ENCODE results near the gene TP63. TPM values are rescaled to one million over a fixed set of nuclear protein-coding genes. Genes with fewer than 3 reads are reported as not detected.
"Not testable (repeated sequence)": the region's sequence is repeated elsewhere in the genome, so short reads cannot be mapped to it uniquely, and the experiment has no call there.

TP63 gene
- total RNA-seq, 2 experiments from 2014 or later, result 0.45 to 0.53 TPM

GRCh38 chr3:189735913-189736312 lies 104.7 kb downstream of the TP63 start:
- POLR2A ChIA-PET, result no interaction called here
- H3K27me3 Mint-ChIP-seq, result peaks cover 3% of the 10 kb centered on the region
- H3K9me3 Mint-ChIP-seq, result peaks cover 6% of the 10 kb centered on the region
- H3K4me1 Mint-ChIP-seq, result no peaks in the 10 kb centered on the region
- no peaks in the 10 kb centered on the region for H3K36me3 Mint-ChIP-seq
- DNase-seq (no peak), ATAC-seq (ENCODE audit: low read depth) (no peak)
- no peak overlapping the region for H3K4me3 Mint-ChIP-seq
- no peak overlapping the region for H3K27ac Mint-ChIP-seq

- H3K4me3 Mint-ChIP-seq, result no peak overlapping the region
- H3K4me1 Mint-ChIP-seq, result no peaks in the 10 kb centered on the region
- H3K36me3 Mint-ChIP-seq, result no peaks in the 10 kb centered on the region
- H3K27ac Mint-ChIP-seq, result no peak overlapping the region
- H3K9me3 Mint-ChIP-seq, result peaks cover 6% of the 10 kb centered on the region
- ATAC-seq (ENCODE audit: low read depth) (no peak), DNase-seq (no peak)
- POLR2A ChIA-PET, result no interaction called here
- peaks cover 3% of the 10 kb centered on the region for H3K27me3 Mint-ChIP-seq
These were observed 105.9 kb downstream of the TP63 start for GRCh38 chr3:189737071-189737470.

- DNase-seq (no peak), ATAC-seq (ENCODE audit: low read depth) (no peak)
- H3K9me3 Mint-ChIP-seq, result peaks cover 6% of the 10 kb centered on the region
- POLR2A ChIA-PET, result no interaction called here
- H3K27ac Mint-ChIP-seq, result no peak overlapping the region
- H3K27me3 Mint-ChIP-seq, result peaks cover 3% of the 10 kb centered on the region
- no peak overlapping the region for H3K4me3 Mint-ChIP-seq
- H3K36me3 Mint-ChIP-seq, result no peaks in the 10 kb centered on the region
- no peaks in the 10 kb centered on the region for H3K4me1 Mint-ChIP-seq
These were observed 106.4 kb downstream of the TP63 start for GRCh38 chr3:189737619-189738018.

- no peaks in the 10 kb centered on the region for H3K4me1 Mint-ChIP-seq
- peaks cover 1% of the 10 kb centered on the region for H3K27me3 Mint-ChIP-seq
- H3K4me3 Mint-ChIP-seq, result no peak overlapping the region
- H3K27ac Mint-ChIP-seq, result no peak overlapping the region
- ATAC-seq (ENCODE audit: low read depth), result no peak
- peaks cover 7% of the 10 kb centered on the region for H3K9me3 Mint-ChIP-seq
- no peak for DNase-seq
- POLR2A ChIA-PET, result no interaction called here
- no peaks in the 10 kb centered on the region for H3K36me3 Mint-ChIP-seq
These were observed 108.2 kb downstream of the TP63 start for GRCh38 chr3:189739378-189739777.

GRCh38 chr3:189740156-189740555 lies 109.0 kb downstream of the TP63 start:
- DNase-seq, result no peak
- no peaks in the 10 kb centered on the region for H3K4me1 Mint-ChIP-seq
- no peak for ATAC-seq (ENCODE audit: low read depth)
- H3K9me3 Mint-ChIP-seq, result peaks cover 7% of the 10 kb centered on the region
- H3K4me3 Mint-ChIP-seq, result no peak overlapping the region
- no peak overlapping the region for H3K27ac Mint-ChIP-seq
- no peaks in the 10 kb centered on the region for H3K36me3 Mint-ChIP-seq
- POLR2A ChIA-PET, result no interaction called here
- no peaks in the 10 kb centered on the region for H3K27me3 Mint-ChIP-seq

- no peak for DNase-seq
- POLR2A ChIA-PET, result no interaction called here
- Mint-ChIP-seq H3K4me3 (no peak overlapping the region), H3K9me3 (peaks cover 8% of the 10 kb centered on the region), H3K36me3 (no peaks in the 10 kb centered on the region), H3K27me3 (no peaks in the 10 kb centered on the region), H3K4me1 (no peaks in the 10 kb centered on the region), H3K27ac (no peak overlapping the region)
- ATAC-seq (ENCODE audit: low read depth), result no peak
These were observed 113.0 kb downstream of the TP63 start for GRCh38 chr3:189744235-189744634.

- H3K36me3 Mint-ChIP-seq, result no peaks in the 10 kb centered on the region
- H3K27ac Mint-ChIP-seq, result no peak overlapping the region
- H3K9me3 Mint-ChIP-seq, result peaks cover 8% of the 10 kb centered on the region
- no peaks in the 10 kb centered on the region for H3K4me1 Mint-ChIP-seq
- POLR2A ChIA-PET, result no interaction called here
- H3K4me3 Mint-ChIP-seq, result no peak overlapping the region
- no peaks in the 10 kb centered on the region for H3K27me3 Mint-ChIP-seq
- DNase-seq, result no peak
- no peak for ATAC-seq (ENCODE audit: low read depth)
These were observed 114.4 kb downstream of the TP63 start for GRCh38 chr3:189745622-189746021.

- H3K9me3 Mint-ChIP-seq, result peaks cover 9% of the 10 kb centered on the region
- no peaks in the 10 kb centered on the region for H3K27me3 Mint-ChIP-seq
- DNase-seq, result no peak
- H3K4me3 Mint-ChIP-seq, result no peak overlapping the region
- ATAC-seq (ENCODE audit: low read depth), result no peak
- no peaks in the 10 kb centered on the region for H3K36me3 Mint-ChIP-seq
- POLR2A ChIA-PET, result no interaction called here
- H3K4me1 Mint-ChIP-seq, result no peaks in the 10 kb centered on the region
- no peak overlapping the region for H3K27ac Mint-ChIP-seq
These were observed 116.9 kb downstream of the TP63 start for GRCh38 chr3:189748046-189748445.

- H3K27me3 Mint-ChIP-seq; H3K27ac Mint-ChIP-seq; H3K4me3 Mint-ChIP-seq; ATAC-seq (ENCODE audit: low read depth); POLR2A ChIA-PET; H3K36me3 Mint-ChIP-seq; H3K9me3 Mint-ChIP-seq; DNase-seq; H3K4me1 Mint-ChIP-seq: not testable (repeated sequence)
These were observed 119.8 kb downstream of the TP63 start for GRCh38 chr3:189750972-189751371.

GRCh38 chr3:189754356-189754755 lies 123.2 kb downstream of the TP63 start:
- H3K36me3 Mint-ChIP-seq, result no peaks in the 10 kb centered on the region
- POLR2A ChIA-PET, result no interaction called here
- H3K4me3 Mint-ChIP-seq, result no peak overlapping the region
- no peaks in the 10 kb centered on the region for H3K27me3 Mint-ChIP-seq
- H3K4me1 Mint-ChIP-seq, result no peaks in the 10 kb centered on the region
- H3K9me3 Mint-ChIP-seq, result peaks cover 3% of the 10 kb centered on the region
- ATAC-seq (ENCODE audit: low read depth) (no peak), DNase-seq (no peak)
- no peak overlapping the region for H3K27ac Mint-ChIP-seq

GRCh38 chr3:189756582-189757078 lies 125.4 kb downstream of the TP63 start:
- Mint-ChIP-seq H3K27me3 (no peaks in the 10 kb centered on the region), H3K4me3 (no peak overlapping the region), H3K4me1 (no peaks in the 10 kb centered on the region), H3K36me3 (no peaks in the 10 kb centered on the region), H3K9me3 (peaks cover 7% of the 10 kb centered on the region), H3K27ac (no peak overlapping the region)
- ATAC-seq (ENCODE audit: low read depth) (no peak), DNase-seq (no peak)
- POLR2A ChIA-PET, result no interaction called here

- POLR2A ChIA-PET, result no interaction called here
- ATAC-seq (ENCODE audit: low read depth), result no peak
- Mint-ChIP-seq H3K9me3 (peaks cover 6% of the 10 kb centered on the region), H3K4me3 (no peak overlapping the region), H3K36me3 (no peaks in the 10 kb centered on the region), H3K27me3 (no peaks in the 10 kb centered on the region), H3K27ac (no peak overlapping the region), H3K4me1 (no peaks in the 10 kb centered on the region)
- no peak for DNase-seq
These were observed 127.0 kb downstream of the TP63 start for GRCh38 chr3:189758186-189758585.

- no peak for DNase-seq
- no peaks in the 10 kb centered on the region for H3K9me3 Mint-ChIP-seq
- no peak overlapping the region for H3K27ac Mint-ChIP-seq
- H3K27me3 Mint-ChIP-seq, result no peaks in the 10 kb centered on the region
- POLR2A ChIA-PET, result no interaction called here
- no peak for ATAC-seq (ENCODE audit: low read depth)
- H3K4me3 Mint-ChIP-seq, result no peak overlapping the region
- no peaks in the 10 kb centered on the region for H3K4me1 Mint-ChIP-seq
- no peaks in the 10 kb centered on the region for H3K36me3 Mint-ChIP-seq
These were observed 135.2 kb downstream of the TP63 start for GRCh38 chr3:189766416-189766815.

- H3K4me1 Mint-ChIP-seq, result no peaks in the 10 kb centered on the region
- POLR2A ChIA-PET, result no interaction called here
- ATAC-seq (ENCODE audit: low read depth) (no peak), DNase-seq (no peak)
- H3K36me3 Mint-ChIP-seq, result peaks cover 2% of the 10 kb centered on the region
- no peak overlapping the region for H3K27ac Mint-ChIP-seq
- H3K9me3 Mint-ChIP-seq, result no peaks in the 10 kb centered on the region
- H3K27me3 Mint-ChIP-seq, result no peaks in the 10 kb centered on the region
- no peak overlapping the region for H3K4me3 Mint-ChIP-seq
These were observed 140.8 kb downstream of the TP63 start for GRCh38 chr3:189771842-189772450.

- no peak overlapping the region for H3K4me3 Mint-ChIP-seq
- H3K27me3 Mint-ChIP-seq, result no peaks in the 10 kb centered on the region
- peaks cover 2% of the 10 kb centered on the region for H3K36me3 Mint-ChIP-seq
- ATAC-seq (ENCODE audit: low read depth) (no peak), DNase-seq (no peak)
- POLR2A ChIA-PET, result no interaction called here
- no peak overlapping the region for H3K27ac Mint-ChIP-seq
- H3K9me3 Mint-ChIP-seq, result peaks cover 2% of the 10 kb centered on the region
- no peaks in the 10 kb centered on the region for H3K4me1 Mint-ChIP-seq
These were observed 141.4 kb downstream of the TP63 start for GRCh38 chr3:189772584-189772983.
